ENCODE data around the gene TRERF1. TPM values are rescaled to one million over a fixed set of nuclear protein-coding genes. Genes with fewer than 3 reads are reported as not detected.

TRERF1 gene
- total RNA-seq, 1 experiment from 2014 or later = 13.9 TPM

DNA sequence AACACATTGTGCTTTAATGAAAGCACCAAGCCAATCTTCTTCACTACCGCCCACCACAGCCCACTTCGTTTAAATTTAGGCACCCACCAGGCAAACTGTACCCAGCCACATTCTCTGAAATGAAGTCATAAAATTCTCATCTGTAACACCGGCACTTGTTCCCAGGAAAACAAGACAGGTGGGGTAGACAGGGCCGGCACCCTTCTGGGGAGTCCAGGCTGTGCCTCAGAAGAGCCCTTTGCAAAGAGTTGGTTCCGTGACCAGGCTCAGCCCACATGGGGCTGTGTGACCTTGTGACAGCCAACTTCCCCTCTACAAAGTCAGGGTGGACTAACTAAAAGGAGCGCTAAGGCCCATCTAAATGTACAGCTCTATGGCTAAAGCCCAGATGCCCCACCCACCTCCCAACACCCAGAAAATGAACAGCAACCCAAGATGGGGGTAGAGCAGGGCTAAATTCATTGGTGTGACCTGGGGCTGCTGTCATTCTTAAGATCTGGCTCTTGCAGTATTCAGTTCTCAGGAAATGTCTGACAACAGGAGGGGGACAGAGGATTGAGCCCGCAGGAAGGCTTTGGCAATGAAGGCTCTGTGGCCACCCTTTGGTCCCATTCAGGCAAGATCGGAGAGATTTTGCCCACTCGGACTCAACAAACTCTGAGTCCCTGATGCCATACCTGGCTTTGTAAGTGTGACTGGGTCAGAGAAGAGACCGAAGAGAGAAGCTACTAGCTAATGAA, 56.7 kb downstream of the TRERF1 start:
- Histone ChIP-seq H3K4me3 (ENCODE audit: low read length) (no peak overlapping the region), H4K20me1 (ENCODE audit: low read length) (no peaks in the 10 kb centered on the region), H3K27ac (ENCODE audit: low read length) (no peak overlapping the region), H3K9me3 (ENCODE audit: low read length) (no peaks in the 10 kb centered on the region), H3K27me3 (ENCODE audit: low read length) (no peaks in the 10 kb centered on the region), H3K4me1 (ENCODE audit: insufficient read depth, low read length) (no peaks in the 10 kb centered on the region), H3F3A (ENCODE audit: low read length, unreplicated experiment) (no peaks in the 10 kb centered on the region), H3K4me2 (ENCODE audit: low read length) (no peak overlapping the region), H3K79me2 (ENCODE audit: low read length) (peaks cover 97% of the 10 kb centered on the region), H3K9me2 (replicated peaks; ENCODE audit: low read length) (no peaks in the 10 kb centered on the region), H2AFZ (ENCODE audit: low read length) (no peak overlapping the region), H3K9ac (ENCODE audit: low read length) (no peak overlapping the region), H3K36me3 (ENCODE audit: low read depth, low read length) (peaks cover 6% of the 10 kb centered on the region; the same call in 1 of the 2 replicates)
- intact Hi-C loops (cut with micrococcal nuclease) = no loop called here
- ATAC-seq (no peak), DNase-seq (no peak)
- TF ChIP-seq, protein P1, sequence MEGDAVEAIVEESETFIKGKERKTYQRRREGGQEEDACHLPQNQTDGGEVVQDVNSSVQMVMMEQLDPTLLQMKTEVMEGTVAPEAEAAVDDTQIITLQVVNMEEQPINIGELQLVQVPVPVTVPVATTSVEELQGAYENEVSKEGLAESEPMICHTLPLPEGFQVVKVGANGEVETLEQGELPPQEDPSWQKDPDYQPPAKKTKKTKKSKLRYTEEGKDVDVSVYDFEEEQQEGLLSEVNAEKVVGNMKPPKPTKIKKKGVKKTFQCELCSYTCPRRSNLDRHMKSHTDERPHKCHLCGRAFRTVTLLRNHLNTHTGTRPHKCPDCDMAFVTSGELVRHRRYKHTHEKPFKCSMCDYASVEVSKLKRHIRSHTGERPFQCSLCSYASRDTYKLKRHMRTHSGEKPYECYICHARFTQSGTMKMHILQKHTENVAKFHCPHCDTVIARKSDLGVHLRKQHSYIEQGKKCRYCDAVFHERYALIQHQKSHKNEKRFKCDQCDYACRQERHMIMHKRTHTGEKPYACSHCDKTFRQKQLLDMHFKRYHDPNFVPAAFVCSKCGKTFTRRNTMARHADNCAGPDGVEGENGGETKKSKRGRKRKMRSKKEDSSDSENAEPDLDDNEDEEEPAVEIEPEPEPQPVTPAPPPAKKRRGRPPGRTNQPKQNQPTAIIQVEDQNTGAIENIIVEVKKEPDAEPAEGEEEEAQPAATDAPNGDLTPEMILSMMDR (conservative IDR thresholded peaks at IDR 0.05; ENCODE audit: low read depth, low read length) = no peak
- TF ChIP-seq EZH2phosphoT487 (IDR thresholded peaks at IDR 0.05; ENCODE audit: borderline replicate concordance, low read length) (no peak), EZH2 (IDR thresholded peaks at IDR 0.05; ENCODE audit: low read length, unreplicated experiment) (no peak)
- ChIA-PET POLR2A (ENCODE audit: unreplicated experiment) (no interaction called here), CTCF (no interaction called here)
- no TSS peak for BruUV-seq (replicated peaks)

DNA sequence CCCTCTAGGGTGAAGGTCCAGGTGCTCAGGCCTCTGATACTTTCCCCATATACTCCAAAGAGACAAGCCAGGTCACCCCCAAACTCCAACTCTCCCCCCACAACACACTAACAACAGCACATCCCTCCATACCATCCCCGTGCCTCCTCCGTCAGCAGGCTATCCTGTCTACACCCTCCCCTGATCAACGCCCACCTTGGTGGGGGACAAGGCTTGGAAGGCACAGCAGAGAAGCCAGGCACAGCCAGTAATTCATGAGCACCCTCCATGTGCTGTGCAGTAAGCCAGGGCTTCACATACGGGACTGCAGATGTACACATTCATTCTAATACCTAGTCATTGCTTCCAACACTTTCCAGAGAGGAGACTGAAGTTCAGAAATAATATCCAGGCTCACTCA, 57.6 kb downstream of the TRERF1 start:
- H4K20me1 ChIP-seq (ENCODE audit: low read length) = no peaks in the 10 kb centered on the region
- no peaks in the 10 kb centered on the region for H3K9me2 ChIP-seq (replicated peaks; ENCODE audit: low read length)
- no peak overlapping the region for H3K27ac ChIP-seq (ENCODE audit: low read length)
- no TSS peak for BruUV-seq (replicated peaks)
- H3F3A ChIP-seq (ENCODE audit: low read length, unreplicated experiment) = no peaks in the 10 kb centered on the region
- H3K4me2 ChIP-seq (ENCODE audit: low read length) = no peak overlapping the region
- intact Hi-C loops (cut with micrococcal nuclease) = no loop called here
- ChIA-PET POLR2A (ENCODE audit: unreplicated experiment) (no interaction called here), CTCF (no interaction called here)
- H3K9ac ChIP-seq (ENCODE audit: low read length) = no peak overlapping the region
- H3K4me3 ChIP-seq (ENCODE audit: low read length) = no peak overlapping the region
- peaks cover 6% of the 10 kb centered on the region; the same call in 1 of the 2 replicates for H3K36me3 ChIP-seq (ENCODE audit: low read depth, low read length)
- DNase-seq (no peak), ATAC-seq (no peak)
- H3K4me1 ChIP-seq (ENCODE audit: insufficient read depth, low read length) = no peaks in the 10 kb centered on the region
- H3K9me3 ChIP-seq (ENCODE audit: low read length) = no peaks in the 10 kb centered on the region
- TF ChIP-seq EZH2phosphoT487 (IDR thresholded peaks at IDR 0.05; ENCODE audit: borderline replicate concordance, low read length) = no peak
- TF ChIP-seq, protein P1 (conservative IDR thresholded peaks at IDR 0.05; ENCODE audit: low read depth, low read length) = no peak
- no peak for TF ChIP-seq EZH2 (IDR thresholded peaks at IDR 0.05; ENCODE audit: low read length, unreplicated experiment)
- H2AFZ ChIP-seq (ENCODE audit: low read length) = no peak overlapping the region
- H3K79me2 ChIP-seq (ENCODE audit: low read length) = peaks cover 96% of the 10 kb centered on the region
- H3K27me3 ChIP-seq (ENCODE audit: low read length) = no peaks in the 10 kb centered on the region

DNA sequence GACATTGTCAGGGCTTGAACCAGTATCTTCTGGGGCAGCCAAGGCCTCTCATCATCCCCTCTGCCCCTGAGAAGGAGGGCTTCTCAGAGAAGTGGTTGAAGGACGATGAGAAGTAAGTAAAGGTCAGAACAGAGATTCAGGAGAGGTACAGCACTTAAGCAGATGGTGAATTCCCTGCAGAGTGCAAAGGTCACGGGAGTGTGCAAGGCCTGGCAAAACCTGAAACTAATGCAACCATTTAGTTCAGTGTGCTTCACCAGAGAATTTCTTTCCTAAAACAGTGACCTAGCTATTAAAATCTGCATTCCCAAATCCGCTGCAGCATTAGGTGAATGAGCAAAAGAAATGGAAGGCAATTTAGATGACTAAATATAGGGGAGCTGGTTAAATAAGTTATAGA, 58.4 kb downstream of the TRERF1 start:
- ChIA-PET POLR2A (ENCODE audit: unreplicated experiment) (no interaction called here), CTCF (no interaction called here)
- peaks cover 96% of the 10 kb centered on the region for H3K79me2 ChIP-seq (ENCODE audit: low read length)
- H3K4me1 ChIP-seq (ENCODE audit: insufficient read depth, low read length) = no peaks in the 10 kb centered on the region
- no TSS peak for BruUV-seq (replicated peaks)
- H2AFZ ChIP-seq (ENCODE audit: low read length) = no peak overlapping the region
- H3K27ac ChIP-seq (ENCODE audit: low read length) = no peak overlapping the region
- no peak overlapping the region for H3K9ac ChIP-seq (ENCODE audit: low read length)
- no peak overlapping the region for H3K4me3 ChIP-seq (ENCODE audit: low read length)
- no peaks in the 10 kb centered on the region for H3K9me2 ChIP-seq (replicated peaks; ENCODE audit: low read length)
- ATAC-seq (no peak), DNase-seq (no peak)
- H3K36me3 ChIP-seq (ENCODE audit: low read depth, low read length) = peaks cover 6% of the 10 kb centered on the region; the same call in 1 of the 2 replicates
- no peaks in the 10 kb centered on the region for H4K20me1 ChIP-seq (ENCODE audit: low read length)
- intact Hi-C loops (cut with micrococcal nuclease) = no loop called here
- TF ChIP-seq, protein P1 (conservative IDR thresholded peaks at IDR 0.05; ENCODE audit: low read depth, low read length) = no peak
- H3K4me2 ChIP-seq (ENCODE audit: low read length) = no peak overlapping the region
- no peaks in the 10 kb centered on the region for H3K9me3 ChIP-seq (ENCODE audit: low read length)
- no peaks in the 10 kb centered on the region for H3F3A ChIP-seq (ENCODE audit: low read length, unreplicated experiment)
- no peaks in the 10 kb centered on the region for H3K27me3 ChIP-seq (ENCODE audit: low read length)
